GM23338 (cell line): ENCODE measurements around the gene RELL1. TPM values are rescaled to one million over a fixed set of nuclear protein-coding genes. Genes with fewer than 3 reads are reported as not detected.

ENCODE experiments used
- ATAC-seq: fragments of 200-7000 bp; cut with Tn5 transposase; 3 replicates; pipeline ENCODE4 v1.9.1; 2020
- DNase-seq: peaks from one replicate; pipeline ENCODE4 v3.0.0-alpha.2; 2015; ENCODE audit warnings: low spot score
- H2AFZ ChIP-seq: fragments of 200-600 bp; sonication (generic); 2 replicates; pipeline ENCODE4 v1.8.0; 2016; ENCODE audit warnings: antibody characterized with exemption, mild to moderate bottlenecking, moderate library complexity
- H3F3A ChIP-seq: fragments of 200-600 bp; sonication (generic); replicated peaks from 2 replicates; pipeline ENCODE4 v1.8.0; 2017; ENCODE audit warnings: antibody characterized with exemption, mixed run types, low read depth
- H3K27ac ChIP-seq: fragments of 200-600 bp; sonication (generic); 2 replicates; pipeline ENCODE4 v1.6.1; 2016; ENCODE audit warnings: low read depth
- H3K27me3 ChIP-seq: fragments of 200-600 bp; sonication (generic); 2 replicates; pipeline ENCODE4 v1.8.0; 2016; ENCODE audit warnings: mild to moderate bottlenecking, mixed run types, moderate library complexity; ENCODE audit not compliant: insufficient read depth
- H3K36me3 ChIP-seq: fragments of 200-600 bp; sonication (generic); 2 replicates; pipeline ENCODE4 v1.8.0; 2016; ENCODE audit warnings: mild to moderate bottlenecking; ENCODE audit not compliant: insufficient read depth
- H3K4me1 ChIP-seq: fragments of 200-600 bp; sonication (generic); 2 replicates; pipeline ENCODE4 v1.8.0; 2016; ENCODE audit warnings: mild to moderate bottlenecking, moderate library complexity; ENCODE audit not compliant: insufficient read depth
- H3K4me2 ChIP-seq: fragments of 200-600 bp; sonication (generic); 2 replicates; pipeline ENCODE4 v1.7.1; 2017; ENCODE audit warnings: mixed run types
- H3K4me3 ChIP-seq: fragments of 200-600 bp; sonication (generic); 2 replicates; pipeline ENCODE4 v1.6.1; 2016; ENCODE audit warnings: mixed run types
- H3K79me2 ChIP-seq: fragments of 200-600 bp; sonication (generic); replicated peaks from 2 replicates; pipeline ENCODE4 v1.8.0; 2017; ENCODE audit warnings: mild to moderate bottlenecking; ENCODE audit not compliant: insufficient read depth
- H3K9me2 ChIP-seq: fragments of 200-600 bp; sonication (generic); 2 replicates; pipeline ENCODE4 v1.8.0; 2017; ENCODE audit not compliant: insufficient read depth
- H4K20me1 ChIP-seq: fragments of 200-600 bp; sonication (generic); replicated peaks from 2 replicates; pipeline ENCODE4 v1.8.0; 2017; ENCODE audit warnings: mild to moderate bottlenecking; ENCODE audit not compliant: insufficient read depth
- H3K27ac Mint-ChIP-seq: 2 replicates; pipeline ENCODE4 v1.8.0; 2020; ENCODE audit warnings: inconsistent platforms, mild to moderate bottlenecking, moderate library complexity, mixed read lengths
- H3K27me3 Mint-ChIP-seq: 3 replicates; pipeline ENCODE4 v1.8.0; 2022; ENCODE audit warnings: low read depth, mild to moderate bottlenecking, moderate library complexity, mixed read lengths, inconsistent platforms; ENCODE audit not compliant: insufficient read depth, poor library complexity
- H3K36me3 Mint-ChIP-seq: 3 replicates; pipeline ENCODE4 v1.8.0; 2021; ENCODE audit warnings: low read depth, mild to moderate bottlenecking, inconsistent platforms, moderate library complexity, mixed read lengths
- H3K4me1 Mint-ChIP-seq: 3 replicates; pipeline ENCODE4 v1.8.0; 2020; ENCODE audit warnings: mild to moderate bottlenecking, inconsistent platforms, mixed read lengths
- H3K4me3 Mint-ChIP-seq: 3 replicates; pipeline ENCODE4 v1.8.0; 2021; ENCODE audit warnings: moderate library complexity, mild to moderate bottlenecking, inconsistent platforms, mixed read lengths
- H3K9me3 Mint-ChIP-seq: 3 replicates; pipeline ENCODE4 v1.8.0; 2020; ENCODE audit warnings: moderate library complexity, mild to moderate bottlenecking, inconsistent platforms, mixed read lengths
- CREB1 ChIP-seq: fragments of 250-450 bp; sonication (Bioruptor Pico); IDR thresholded peaks from 2 replicates; pipeline ENCODE4 v1.5.0; 2020; ENCODE audit warnings: low read depth, mild to moderate bottlenecking, moderate library complexity
- CTCF ChIP-seq, 2 experiments: fragments of 200-600 bp in 1 of 2; sonication (generic) in 1 of 2; conservative IDR thresholded peaks; 2 replicates each; pipeline versions ENCODE4 v1.5.1 to v1.6.1; 2016 to 2017; ENCODE audit warnings: antibody characterized with exemption in 2 of 2, low read depth in 2 of 2, mild to moderate bottlenecking in 2 of 2, moderate library complexity in 1 of 2
- ETS1 ChIP-seq: IDR thresholded peaks from 2 replicates; pipeline ENCODE4 v1.6.1; 2016; ENCODE audit warnings: antibody characterized with exemption
- EZH2 ChIP-seq: fragments of 200-600 bp; sonication (generic); IDR thresholded peaks from one replicate; pipeline ENCODE4 v1.8.0; 2017; ENCODE audit warnings: antibody characterized with exemption, mild to moderate bottlenecking, low read depth; ENCODE audit not compliant: unreplicated experiment
- EZH2phosphoT487 ChIP-seq: fragments of 200-600 bp; sonication (generic); IDR thresholded peaks from one replicate; pipeline ENCODE4 v1.8.1; 2018; ENCODE audit warnings: antibody characterized with exemption; ENCODE audit not compliant: unreplicated experiment
- JUNB ChIP-seq: IDR thresholded peaks from one replicate; pipeline ENCODE4 v1.6.1; 2016; ENCODE audit warnings: antibody characterized with exemption; ENCODE audit not compliant: unreplicated experiment
- NANOG ChIP-seq: IDR thresholded peaks from 2 replicates; pipeline ENCODE4 v1.6.1; 2016; ENCODE audit warnings: antibody characterized with exemption, borderline replicate concordance
- POLR2AphosphoS5 ChIP-seq: IDR thresholded peaks from 2 replicates; pipeline ENCODE4 v1.6.1; 2016; ENCODE audit warnings: antibody characterized with exemption, low read depth
- REST ChIP-seq: IDR thresholded peaks from one replicate; pipeline ENCODE4 v1.6.1; 2018; ENCODE audit warnings: antibody characterized with exemption; ENCODE audit not compliant: unreplicated experiment
- ZNF114 ChIP-seq: fragments of 250-450 bp; sonication (Bioruptor Pico); IDR thresholded peaks from 2 replicates; pipeline ENCODE4 v1.5.0; 2020; ENCODE audit warnings: mild to moderate bottlenecking, moderate library complexity
- ZNF331 ChIP-seq: fragments of 250-450 bp; sonication (Bioruptor Pico); IDR thresholded peaks from 2 replicates; pipeline ENCODE4 v1.5.0; 2020; ENCODE audit warnings: low read depth, mild to moderate bottlenecking, moderate library complexity
- polyA plus RNA-seq: library from polyadenylated mRNA; unstranded; fragments of >200 nt; fragmentation: Nextera tagmentation; extraction: Ambion mirVana; gene quantifications from 2 replicates; pipeline ENCODE4 v1.2.1, GENCODE V29; 2016
- total RNA-seq: library from RNA; depleted of rRNA; stranded (reverse); fragments of >200 nt; shearing (Covaris generic); gene quantifications from 2 replicates; pipeline ENCODE4 v1.2.3, GENCODE V29; 2014

Gene RELL1
- total and polyA plus RNA-seq, 2 experiments from 2014 or later: 2.8 to 28.5 TPM

- Histone ChIP-seq H3K27ac (no peak overlapping the region), H3K27me3 (no peaks in the 10 kb centered on the region), H4K20me1 (no peaks in the 10 kb centered on the region; the same call in 1 of the 2 replicates), H3K4me3 (no peak overlapping the region), H3K79me2 (no peaks in the 10 kb centered on the region), H3K36me3 (no peaks in the 10 kb centered on the region), H3K4me1 (no peaks in the 10 kb centered on the region), H2AFZ (no peak overlapping the region), H3K9me2 (no peaks in the 10 kb centered on the region), H3K4me2 (no peak overlapping the region), H3F3A (no peaks in the 10 kb centered on the region)
- Mint-ChIP-seq H3K4me1 (peaks cover 10% of the 10 kb centered on the region; the same call in 2 of the 3 replicates), H3K4me3 (no peak overlapping the region), H3K27ac (no peak overlapping the region), H3K27me3 (peaks cover under 1% of the 10 kb centered on the region), H3K9me3 (no peaks in the 10 kb centered on the region), H3K36me3 (no peaks in the 10 kb centered on the region)
- ATAC-seq: no peak
- TF ChIP-seq ZNF331 (CRISPR knock-in tag): no peak
- no peak for DNase-seq
Measured at GRCh38 chr4:37623125-37623524, 63.1 kb downstream of the RELL1 start.

GRCh38 chr4:37620176-37620575 is 66.0 kb downstream of the RELL1 start:
- no peaks in the 10 kb centered on the region for H4K20me1 ChIP-seq
- H3K27ac Mint-ChIP-seq: no peak overlapping the region
- no peaks in the 10 kb centered on the region for H3K36me3 Mint-ChIP-seq
- ATAC-seq: no peak
- H3K79me2 ChIP-seq: no peaks in the 10 kb centered on the region
- H3F3A ChIP-seq: no peaks in the 10 kb centered on the region
- no peak overlapping the region for H3K4me3 ChIP-seq
- no peak overlapping the region for H3K27ac ChIP-seq
- H3K36me3 ChIP-seq: no peaks in the 10 kb centered on the region
- H3K27me3 Mint-ChIP-seq: no peaks in the 10 kb centered on the region
- no peaks in the 10 kb centered on the region for H3K4me1 ChIP-seq
- H2AFZ ChIP-seq: no peak overlapping the region
- DNase-seq: no peak
- H3K4me3 Mint-ChIP-seq: no peak overlapping the region
- H3K4me2 ChIP-seq: no peak overlapping the region
- H3K9me3 Mint-ChIP-seq: no peaks in the 10 kb centered on the region
- no peaks in the 10 kb centered on the region for H3K9me2 ChIP-seq
- peaks cover 4% of the 10 kb centered on the region; the same call in 1 of the 3 replicates for H3K4me1 Mint-ChIP-seq
- H3K27me3 ChIP-seq: no peaks in the 10 kb centered on the region
- TF ChIP-seq JUNB (no peak), ZNF331 (CRISPR knock-in tag) (no peak), CTCF (conservative IDR thresholded peaks at IDR 0.05; ENCODE audit: low read depth in 2 of 2) (no peak), POLR2AphosphoS5 (no peak), ETS1 (no peak), NANOG (no peak), EZH2phosphoT487 (no peak), EZH2 (no peak), ZNF114 (no peak), REST (no peak), CREB1 (CRISPR knock-in tag) (no peak)
